Activated naive CD8-positive, alpha-beta T cell (primary cell): Measurements from ENCODE around the gene YTHDF1.

ENCODE experiments used
- H3K27ac Mint-ChIP-seq: one replicate; pipeline ENCODE4 v1.8.0; 2021; ENCODE audit warnings: mixed read lengths
- H3K27me3 Mint-ChIP-seq: one replicate; pipeline ENCODE4 v1.8.0; 2021; ENCODE audit warnings: mixed read lengths
- H3K36me3 Mint-ChIP-seq: one replicate; pipeline ENCODE4 v1.8.0; 2021; ENCODE audit warnings: mixed read lengths
- H3K4me1 Mint-ChIP-seq: one replicate; pipeline ENCODE4 v1.8.0; 2021; ENCODE audit warnings: low read depth, mixed read lengths
- H3K4me3 Mint-ChIP-seq: one replicate; pipeline ENCODE4 v1.8.0; 2021; ENCODE audit warnings: mild to moderate bottlenecking, mixed read lengths
- H3K9me3 Mint-ChIP-seq: one replicate; pipeline ENCODE4 v1.8.0; 2021; ENCODE audit warnings: low read depth, mixed read lengths

YTHDF1 gene

DNA sequence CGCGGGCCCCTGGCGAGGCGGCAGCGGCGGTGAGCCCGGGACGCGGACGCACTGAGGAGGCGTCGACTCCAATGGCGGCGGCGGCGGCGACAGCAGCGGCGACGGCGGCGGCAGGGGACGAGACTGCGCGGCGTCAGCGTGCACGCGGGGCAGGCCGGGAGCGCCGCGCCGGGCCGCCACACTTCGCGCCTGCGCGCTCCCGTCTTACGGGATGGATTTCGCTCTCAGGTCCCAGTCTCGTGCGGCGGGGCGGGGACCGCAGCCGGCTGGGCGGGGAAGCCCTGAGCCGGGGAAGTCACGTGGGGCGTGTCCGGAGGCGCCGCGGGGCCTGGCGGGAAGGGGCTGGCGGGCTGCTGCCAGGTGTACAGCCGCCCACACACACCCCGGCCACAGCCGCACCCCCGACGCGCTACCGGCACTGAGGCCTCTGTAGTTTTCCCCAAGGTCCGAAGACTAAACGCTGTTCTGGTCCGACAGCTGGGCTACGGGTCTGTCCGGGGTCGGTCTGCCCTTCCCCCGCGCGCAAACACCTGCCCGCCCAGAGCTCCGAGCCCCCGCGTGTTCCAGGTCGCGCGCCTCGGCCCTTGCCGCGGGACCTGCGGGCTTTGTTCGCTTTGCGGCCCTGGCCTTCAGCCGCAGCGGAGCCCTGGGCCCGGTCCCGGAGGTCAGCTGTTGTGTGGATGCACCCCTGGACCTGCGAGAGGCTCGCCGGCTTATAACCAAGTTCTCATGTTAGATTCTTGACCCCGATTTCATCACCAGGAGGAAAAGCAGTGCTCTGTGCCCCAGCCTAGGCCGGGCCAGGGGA is at the start of gene YTHDF1:
Gene YTHDF1, minus strand, starts transcription at position 91 of the 808 bp plus-strand sequence. CDS start 239 bp downstream, outside the sequence.
- Mint-ChIP-seq H3K4me1 (peaks cover 40% of the 10 kb centered on the region), H3K27me3 (peaks cover 2% of the 10 kb centered on the region), H3K9me3 (no peaks in the 10 kb centered on the region), H3K36me3 (peaks cover 4% of the 10 kb centered on the region), H3K4me3 (peak within 1 kb of the TSS; percentile 95), H3K27ac (peak within 1 kb of the TSS; percentile 90)

- Mint-ChIP-seq H3K36me3 (no peaks in the 10 kb centered on the region), H3K4me3 (no peak overlapping the region), H3K27me3 (peaks cover 5% of the 10 kb centered on the region), H3K4me1 (peaks cover 7% of the 10 kb centered on the region), H3K27ac (no peak overlapping the region), H3K9me3 (no peaks in the 10 kb centered on the region)
Observed at GRCh38 chr20:63264519-63264918, 48.6 kb upstream of the YTHDF1 start.

DNA sequence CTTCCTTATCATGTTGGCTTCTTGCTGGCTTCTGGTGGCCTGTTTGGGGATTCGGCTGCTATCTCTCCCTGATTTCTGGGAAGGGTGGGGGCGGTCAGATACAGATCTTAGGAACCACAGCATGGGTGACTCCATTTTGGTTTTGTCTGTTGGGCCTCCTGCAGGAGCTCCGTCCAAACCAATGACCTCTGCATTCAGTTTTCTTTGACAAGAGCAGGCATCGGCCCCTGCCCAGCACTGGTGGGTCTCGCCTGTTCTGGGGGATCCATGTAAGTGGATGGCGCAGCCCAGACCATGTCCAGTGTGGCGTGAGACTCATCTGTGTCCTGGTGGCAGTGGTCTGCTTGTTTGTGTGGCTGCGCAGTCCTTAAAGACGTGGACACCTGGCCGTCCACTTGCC is 48.1 kb upstream of the YTHDF1 start:
- H3K9me3 Mint-ChIP-seq: no peaks in the 10 kb centered on the region
- no peak overlapping the region for H3K27ac Mint-ChIP-seq
- peaks cover 5% of the 10 kb centered on the region for H3K27me3 Mint-ChIP-seq
- no peak overlapping the region for H3K4me3 Mint-ChIP-seq
- no peaks in the 10 kb centered on the region for H3K36me3 Mint-ChIP-seq
- H3K4me1 Mint-ChIP-seq: peaks cover 7% of the 10 kb centered on the region

DNA sequence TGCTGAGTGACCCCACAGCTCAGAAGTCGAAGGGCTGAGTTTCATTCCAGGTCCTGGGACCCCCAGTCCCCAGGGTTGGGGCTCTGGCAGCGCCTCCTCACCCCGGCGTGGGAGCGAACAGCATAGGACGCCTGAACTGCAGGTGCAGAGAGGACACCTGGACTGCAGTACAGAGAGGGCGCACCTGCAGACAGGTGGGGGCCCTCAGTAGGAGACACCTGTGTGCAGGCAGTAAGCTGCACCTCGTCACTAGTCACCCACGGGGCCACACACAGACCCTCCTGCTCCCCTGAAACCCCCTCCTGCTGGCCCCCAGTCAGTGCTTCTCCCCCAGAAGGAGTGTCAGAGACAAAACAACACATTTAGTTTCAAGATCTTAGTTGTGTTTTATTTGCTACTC is 46.9 kb upstream of the YTHDF1 start:
- Mint-ChIP-seq H3K36me3 (no peaks in the 10 kb centered on the region), H3K4me1 (peaks cover 7% of the 10 kb centered on the region), H3K9me3 (no peaks in the 10 kb centered on the region), H3K27me3 (peaks cover 5% of the 10 kb centered on the region), H3K27ac (no peak overlapping the region), H3K4me3 (no peak overlapping the region)

DNA sequence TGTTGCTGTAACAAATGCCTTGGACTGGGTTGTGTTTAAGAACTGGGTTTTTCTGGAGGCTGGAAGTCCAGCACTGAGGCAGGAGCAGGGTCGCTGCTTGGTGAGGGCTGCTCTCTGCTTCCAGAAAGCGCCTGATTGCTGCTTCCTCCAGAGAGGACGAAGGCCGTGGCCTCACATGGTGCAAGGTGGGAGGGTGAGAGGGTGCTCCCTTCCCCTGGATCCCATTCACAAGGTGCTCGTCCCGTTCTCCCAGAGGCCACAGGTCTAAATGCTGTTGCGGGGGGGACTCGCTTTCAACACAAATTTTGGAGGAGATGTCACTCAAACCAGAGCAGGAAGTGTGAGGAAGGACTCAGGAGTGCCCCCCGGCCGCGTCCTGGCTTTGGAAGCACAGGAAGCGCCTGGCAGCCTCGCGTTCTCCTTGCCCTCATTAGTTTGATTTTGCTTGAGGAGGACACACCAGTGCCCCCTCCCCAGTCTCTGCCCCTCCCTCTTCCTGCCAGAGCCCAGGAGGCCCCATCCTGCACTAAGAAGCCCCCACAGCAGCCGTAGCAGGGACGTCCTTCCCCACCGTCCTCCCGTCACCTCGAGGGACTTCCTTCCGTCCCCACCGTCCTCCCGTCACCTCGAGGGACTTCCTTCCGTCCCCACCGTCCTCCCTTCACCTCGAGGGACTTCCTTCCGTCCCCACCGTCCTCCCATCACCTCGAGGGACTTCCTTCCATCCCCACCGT is 46.0 kb upstream of the YTHDF1 start:
- H3K36me3 Mint-ChIP-seq: no peaks in the 10 kb centered on the region
- H3K4me3 Mint-ChIP-seq: no peak overlapping the region
- H3K27ac Mint-ChIP-seq: no peak overlapping the region
- peaks cover 7% of the 10 kb centered on the region for H3K27me3 Mint-ChIP-seq
- H3K9me3 Mint-ChIP-seq: no peaks in the 10 kb centered on the region
- peaks cover 7% of the 10 kb centered on the region for H3K4me1 Mint-ChIP-seq

GRCh38 chr20:63261060-63261794 is 45.3 kb upstream of the YTHDF1 start:
- no peaks in the 10 kb centered on the region for H3K9me3 Mint-ChIP-seq
- H3K27me3 Mint-ChIP-seq: peaks cover 9% of the 10 kb centered on the region
- H3K36me3 Mint-ChIP-seq: no peaks in the 10 kb centered on the region
- no peak overlapping the region for H3K27ac Mint-ChIP-seq
- H3K4me3 Mint-ChIP-seq: no peak overlapping the region
- H3K4me1 Mint-ChIP-seq: peaks cover 7% of the 10 kb centered on the region

GRCh38 chr20:63260521-63260920 is 44.6 kb upstream of the YTHDF1 start:
- no peaks in the 10 kb centered on the region for H3K9me3 Mint-ChIP-seq
- H3K36me3 Mint-ChIP-seq: no peaks in the 10 kb centered on the region
- H3K27me3 Mint-ChIP-seq: peaks cover 10% of the 10 kb centered on the region
- H3K27ac Mint-ChIP-seq: no peak overlapping the region
- H3K4me1 Mint-ChIP-seq: peaks cover 8% of the 10 kb centered on the region
- no peak overlapping the region for H3K4me3 Mint-ChIP-seq

GRCh38 chr20:63259734-63260460 is 44.0 kb upstream of the YTHDF1 start:
- Mint-ChIP-seq H3K27ac (no peak overlapping the region), H3K27me3 (peaks cover 15% of the 10 kb centered on the region), H3K9me3 (no peaks in the 10 kb centered on the region), H3K4me1 (peaks cover 10% of the 10 kb centered on the region), H3K36me3 (no peaks in the 10 kb centered on the region), H3K4me3 (no peak overlapping the region)

- Mint-ChIP-seq H3K27me3 (peaks cover 12% of the 10 kb centered on the region), H3K36me3 (no peaks in the 10 kb centered on the region)
Observed at GRCh38 chr20:63258781-63259180, 42.9 kb upstream of the YTHDF1 start.

GRCh38 chr20:63257629-63258028 is 41.7 kb upstream of the YTHDF1 start:
- Mint-ChIP-seq H3K27me3 (peaks cover 16% of the 10 kb centered on the region), H3K4me1 (peaks cover 14% of the 10 kb centered on the region), H3K36me3 (no peaks in the 10 kb centered on the region), H3K9me3 (no peaks in the 10 kb centered on the region), H3K27ac (no peak overlapping the region), H3K4me3 (no peak overlapping the region)

More at GRCh38 chr20:63258781-63259180, 42.9 kb upstream of the YTHDF1 start:
- no peak overlapping the region for H3K27ac Mint-ChIP-seq
- H3K4me1 Mint-ChIP-seq: peaks cover 10% of the 10 kb centered on the region
- no peaks in the 10 kb centered on the region for H3K9me3 Mint-ChIP-seq
- no peak overlapping the region for H3K4me3 Mint-ChIP-seq

GRCh38 chr20:63256954-63257353 is 41.0 kb upstream of the YTHDF1 start:
- Mint-ChIP-seq H3K36me3 (no peaks in the 10 kb centered on the region), H3K4me1 (peaks cover 13% of the 10 kb centered on the region), H3K27me3 (peaks cover 17% of the 10 kb centered on the region), H3K27ac (no peak overlapping the region), H3K4me3 (no peak overlapping the region), H3K9me3 (no peaks in the 10 kb centered on the region)

GRCh38 chr20:63255931-63256704 is 40.2 kb upstream of the YTHDF1 start:
- Mint-ChIP-seq H3K27ac (no peak overlapping the region), H3K4me1 (peaks cover 10% of the 10 kb centered on the region), H3K36me3 (no peaks in the 10 kb centered on the region), H3K27me3 (peaks cover 17% of the 10 kb centered on the region), H3K4me3 (no peak overlapping the region), H3K9me3 (no peaks in the 10 kb centered on the region)

DNA sequence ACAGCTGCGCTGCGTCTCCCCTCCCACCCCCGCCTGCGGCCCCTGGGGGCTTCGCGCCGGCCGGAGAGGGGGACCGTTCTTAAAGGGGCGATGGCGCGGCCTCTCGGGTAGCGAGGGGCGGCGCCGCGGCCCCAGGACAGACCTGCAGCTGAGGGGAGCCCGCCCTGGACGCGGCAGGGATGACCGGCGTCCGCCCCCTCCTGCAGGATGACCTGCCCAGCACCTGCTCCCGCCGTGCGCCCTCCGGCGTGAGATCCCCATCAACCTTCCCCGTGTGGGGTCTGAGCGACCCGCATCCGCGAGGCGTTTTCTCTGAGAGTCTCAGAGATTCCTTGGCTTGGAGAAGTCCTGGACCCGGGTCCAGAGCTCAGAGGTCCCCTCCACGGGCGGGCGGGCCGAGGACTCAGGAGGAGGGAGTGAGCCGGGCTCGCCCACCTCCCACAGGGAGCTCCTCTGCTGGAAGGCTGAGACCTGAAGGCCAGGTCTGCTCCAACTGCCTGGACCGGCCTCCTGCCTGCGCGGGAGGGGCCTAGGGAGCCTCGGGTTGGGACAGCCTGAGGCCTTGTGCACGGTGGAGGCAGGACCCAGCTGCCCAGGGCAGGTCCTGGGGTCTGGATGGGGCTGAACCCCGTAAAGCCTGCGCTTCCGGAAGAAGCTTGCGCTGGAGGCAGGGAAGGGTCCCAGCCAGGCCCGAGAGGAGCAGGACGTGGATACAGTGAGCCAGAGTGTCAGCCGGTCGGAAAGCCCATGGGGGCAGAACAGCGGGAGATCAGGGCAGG is 38.9 kb upstream of the YTHDF1 start:
- Mint-ChIP-seq H3K4me3 (peak overlapping the region; percentile 67), H3K36me3 (no peaks in the 10 kb centered on the region), H3K27ac (no peak overlapping the region), H3K27me3 (peaks cover 19% of the 10 kb centered on the region), H3K9me3 (no peaks in the 10 kb centered on the region), H3K4me1 (peaks cover 10% of the 10 kb centered on the region)
